Measurements from ENCODE around the gene CLDND1. TPM values are rescaled to one million over a fixed set of nuclear protein-coding genes. Genes with fewer than 3 reads are reported as not detected.

Gene CLDND1
- total and polyA plus RNA-seq, 2 of the 13 experiments (the other 11 are each of a cell fraction or from before 2014, with no cell fraction given) = 50.8 to 121 TPM

DNA sequence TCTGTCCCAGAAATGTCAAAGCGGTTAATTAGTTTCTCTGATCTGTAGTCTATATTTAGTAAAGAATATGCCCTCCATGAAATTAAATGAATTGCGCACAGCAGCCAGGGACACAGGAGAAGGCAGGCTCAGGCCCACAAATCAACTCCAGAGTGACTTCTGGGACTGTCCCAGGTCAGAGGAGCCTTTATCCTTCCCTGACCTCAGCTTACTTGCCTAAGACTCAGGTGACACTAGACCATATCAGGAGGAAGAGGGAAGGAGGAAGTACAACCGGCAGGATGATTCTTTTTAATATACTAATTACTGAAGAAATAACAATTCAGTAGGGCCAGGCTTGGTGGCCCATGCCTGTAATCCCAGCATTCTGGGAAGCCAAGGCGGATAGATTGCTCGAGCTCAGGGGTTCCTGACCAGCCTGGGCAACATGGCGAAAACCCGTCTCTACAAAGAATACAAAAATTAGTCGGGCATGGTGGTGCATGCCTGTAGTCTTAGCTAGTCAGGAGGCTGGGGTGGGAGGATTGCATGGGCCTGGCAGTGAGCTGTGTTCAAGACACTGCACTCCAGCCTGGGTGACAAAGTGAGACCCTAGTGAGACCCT lies 7.3 kb upstream of the CLDND1 start (continued):
- TF ChIP-seq ZNF781 (CRISPR knock-in tag; IDR thresholded peaks at IDR 0.05; ENCODE audit: borderline replicate concordance, not compliant biosample characterization) (no peak), ZNF501 (CRISPR knock-in tag; IDR thresholded peaks at IDR 0.05) (no peak), MED8 (CRISPR knock-in tag; IDR thresholded peaks at IDR 0.05; ENCODE audit: insufficient replicate concordance) (no peak), ZNF576 (CRISPR knock-in tag; IDR thresholded peaks at IDR 0.05) (no peak)

DNA sequence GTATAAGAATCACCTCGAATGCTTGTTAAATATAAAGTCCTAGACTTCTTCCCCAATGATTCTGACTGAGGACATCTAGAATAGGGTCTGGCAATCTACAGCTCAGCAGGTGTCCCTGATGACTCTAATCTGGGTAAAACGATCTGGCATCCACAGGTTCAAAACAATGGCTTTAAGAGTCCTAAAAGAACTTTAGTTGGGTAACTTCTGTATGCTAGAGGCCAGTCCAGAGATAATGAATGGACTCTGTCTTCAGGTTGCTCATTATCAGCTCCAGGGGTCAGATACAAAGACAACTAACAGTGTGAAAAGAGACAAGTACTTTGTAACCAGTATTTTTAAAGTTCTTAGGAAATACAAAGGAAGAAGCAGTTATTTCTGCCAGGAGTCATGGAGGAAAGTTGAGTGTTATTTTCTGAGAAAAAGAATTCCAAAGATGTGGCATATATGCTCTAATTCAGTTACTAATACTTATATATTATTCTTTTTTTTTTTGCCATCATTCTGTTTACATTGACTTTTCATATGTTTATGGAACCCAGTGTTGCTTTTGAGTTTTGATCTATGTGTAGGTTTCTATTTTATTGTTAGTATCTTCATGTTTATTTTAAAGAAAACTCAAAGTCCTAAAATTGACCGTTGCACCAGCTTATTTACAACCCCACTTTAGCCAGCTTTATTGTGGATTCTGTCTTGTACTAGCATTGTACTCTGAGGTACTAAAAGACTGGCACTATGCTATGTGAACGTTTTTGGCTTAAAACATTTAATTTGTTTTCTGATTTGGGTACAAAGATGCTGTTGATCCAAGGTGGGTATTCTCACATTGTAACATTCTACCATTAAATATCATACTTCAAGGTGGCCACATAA lies 6.0 kb upstream of the CLDND1 start:
- POLR2A ChIA-PET = no interaction called here
- CTCF ChIA-PET (ENCODE audit: low intra/inter-chr PET ratio, low total read pairs) = no interaction called here
- Histone ChIP-seq H3K36me3 (replicated peaks in 1 of 2; ENCODE audit: control insufficient read depth in 1 of 2, insufficient read depth in 2 of 2, low read length in 2 of 2) (no peaks in the 10 kb centered on the region), H3K27me3 (ENCODE audit: control insufficient read depth in 1 of 2, insufficient read depth in 2 of 2, low read length in 2 of 2) (0 out of 5 replicates have a peak, but pooled peaks cover 0 to 4% of the 10 kb centered on the region in 2 experiments), H3K27ac (ENCODE audit: extremely low read length, insufficient read depth, low read length) (peak overlapping the region; percentile 34), H2AFZ (ENCODE audit: low read length) (no peak overlapping the region), H3K79me2 (ENCODE audit: insufficient read depth, low read length) (no peaks in the 10 kb centered on the region), H3K9me3 (ENCODE audit: low read length) (no peaks in the 10 kb centered on the region), H3K9ac (ENCODE audit: insufficient read depth, low read depth, low read length) (no peak overlapping the region), H3K4me3 (replicated peaks in 1 of 3; ENCODE audit: insufficient read depth in 1 of 3, low read depth in 2 of 3, low read length in 3 of 3) (no peak overlapping the region; a peak in 2 of 6 replicates), H3K4me1 (ENCODE audit: insufficient read depth, low read length) (peaks cover 18% of the 10 kb centered on the region), H3K4me2 (ENCODE audit: low read depth, low read length) (peak overlapping the region; percentile 44), H4K20me1 (ENCODE audit: insufficient read depth, low read length) (no peaks in the 10 kb centered on the region)
- in situ Hi-C loops (cut with HindIII; ENCODE audit: extremely low pct_ligation_motif_present, low pct_unique_long_range_greater_than_20kb) (loop anchor here (10.0 kb wide), 1 partner anchor 46 kb away; no protein-coding TSS in a partner anchor), intact Hi-C loops (cut with micrococcal nuclease; ENCODE audit: unreplicated experiment) (loop anchor here (10.0 kb wide), 2 partner anchors 286 to 764 kb away; partner anchors contain the start of gene ARL6)
- peak; percentile 14 for DNase-seq (ENCODE audit: low spot score)
- peak; percentile 81 for ATAC-seq
- 16% methylated on average over 4 of the region's 4 CpGs for WGBS (ENCODE audit: low lambda C conversion rate)
- FAIRE-seq = no peak
- no TSS peak for BruUV-seq (replicated peaks)
- no peak for TF ChIP-seq SOX13 (IDR thresholded peaks at IDR 0.05)
- TF ChIP-seq SOX13 (CRISPR knock-in tag; conservative IDR thresholded peaks at IDR 0.05 in 1 of 2, IDR thresholded peaks at IDR 0.05 in 1 of 2) = peak in 1 of 2 experiments; percentile 47; a peak in 1 of 4 replicates
- TF ChIP-seq ZBTB21 (CRISPR knock-in tag; IDR thresholded peaks at IDR 0.05) = no peak
- TF ChIP-seq, protein P1, sequence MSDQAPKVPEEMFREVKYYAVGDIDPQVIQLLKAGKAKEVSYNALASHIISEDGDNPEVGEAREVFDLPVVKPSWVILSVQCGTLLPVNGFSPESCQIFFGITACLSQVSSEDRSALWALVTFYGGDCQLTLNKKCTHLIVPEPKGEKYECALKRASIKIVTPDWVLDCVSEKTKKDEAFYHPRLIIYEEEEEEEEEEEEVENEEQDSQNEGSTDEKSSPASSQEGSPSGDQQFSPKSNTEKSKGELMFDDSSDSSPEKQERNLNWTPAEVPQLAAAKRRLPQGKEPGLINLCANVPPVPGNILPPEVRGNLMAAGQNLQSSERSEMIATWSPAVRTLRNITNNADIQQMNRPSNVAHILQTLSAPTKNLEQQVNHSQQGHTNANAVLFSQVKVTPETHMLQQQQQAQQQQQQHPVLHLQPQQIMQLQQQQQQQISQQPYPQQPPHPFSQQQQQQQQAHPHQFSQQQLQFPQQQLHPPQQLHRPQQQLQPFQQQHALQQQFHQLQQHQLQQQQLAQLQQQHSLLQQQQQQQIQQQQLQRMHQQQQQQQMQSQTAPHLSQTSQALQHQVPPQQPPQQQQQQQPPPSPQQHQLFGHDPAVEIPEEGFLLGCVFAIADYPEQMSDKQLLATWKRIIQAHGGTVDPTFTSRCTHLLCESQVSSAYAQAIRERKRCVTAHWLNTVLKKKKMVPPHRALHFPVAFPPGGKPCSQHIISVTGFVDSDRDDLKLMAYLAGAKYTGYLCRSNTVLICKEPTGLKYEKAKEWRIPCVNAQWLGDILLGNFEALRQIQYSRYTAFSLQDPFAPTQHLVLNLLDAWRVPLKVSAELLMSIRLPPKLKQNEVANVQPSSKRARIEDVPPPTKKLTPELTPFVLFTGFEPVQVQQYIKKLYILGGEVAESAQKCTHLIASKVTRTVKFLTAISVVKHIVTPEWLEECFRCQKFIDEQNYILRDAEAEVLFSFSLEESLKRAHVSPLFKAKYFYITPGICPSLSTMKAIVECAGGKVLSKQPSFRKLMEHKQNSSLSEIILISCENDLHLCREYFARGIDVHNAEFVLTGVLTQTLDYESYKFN (CRISPR knock-in tag; conservative IDR thresholded peaks at IDR 0.05) = peak; percentile 27; the same call in 1 of the 2 replicates
- TF ChIP-seq SOX5 (CRISPR knock-in tag; IDR thresholded peaks at IDR 0.05; ENCODE audit: borderline replicate concordance) = 0 out of 2 replicates have a peak, but pooled peaks have one; percentile 35
- no peak for TF ChIP-seq RXRA (CRISPR knock-in tag; IDR thresholded peaks at IDR 0.05)
- TF ChIP-seq SOX6 (IDR thresholded peaks at IDR 0.05) = no peak
- peak; percentile 63 for TF ChIP-seq SOX6 (CRISPR knock-in tag; IDR thresholded peaks at IDR 0.05)
- TF ChIP-seq NR2F6 (IDR thresholded peaks at IDR 0.05) = peak; percentile 40; the same call in 1 of the 2 replicates
- TF ChIP-seq NR2F6 (CRISPR knock-in tag; IDR thresholded peaks at IDR 0.05) = no peak
- TF ChIP-seq EP300 (IDR thresholded peaks at IDR 0.05; ENCODE audit: low read depth in 2 of 2, low read length in 2 of 2) = peak in 1 of 2 experiments; percentile 37; a peak in 1 of 4 replicates
- no peak for TF ChIP-seq EP300 (CRISPR knock-in tag; IDR thresholded peaks at IDR 0.05; ENCODE audit: borderline replicate concordance)
- 0 out of 2 replicates have a peak, but pooled peaks have one; percentile 39 for TF ChIP-seq NR2F2 (IDR thresholded peaks at IDR 0.05; ENCODE audit: borderline replicate concordance, low read depth)
- TF ChIP-seq SRF (IDR thresholded peaks at IDR 0.05; ENCODE audit: low read depth, low read length) = no peak
- TF ChIP-seq HNF4A (CRISPR knock-in tag; IDR thresholded peaks at IDR 0.05) = peak; percentile 31; the same call in 1 of the 2 replicates
- TF ChIP-seq ZNF605 (CRISPR knock-in tag; IDR thresholded peaks at IDR 0.05) = no peak

Data from HepG2 (cell line).